NCI-H1930 (cell line): Measurements from ENCODE around the gene SDK1.
"Not testable (repeated sequence)": the region's sequence is repeated elsewhere in the genome, so short reads cannot be mapped to it uniquely, and the experiment has no call there.

Source experiments
- DNase-seq, 2 experiments: peaks; one replicate each; lab custom pipeline; 2025; lab: John Stamatoyannopoulos, UW

The SDK1 gene

GRCh38 chr7:4074994-4075393 is 773.9 kb downstream of the SDK1 start:
- no peak for DNase-seq

GRCh38 chr7:4076701-4077294 is 775.7 kb downstream of the SDK1 start:
- no peak for DNase-seq

- no peak for DNase-seq
These were observed 776.9 kb downstream of the SDK1 start for GRCh38 chr7:4077980-4078379.

- DNase-seq: no peak
These were observed 777.5 kb downstream of the SDK1 start for GRCh38 chr7:4078580-4078979.

GRCh38 chr7:4079366-4079765 is 778.3 kb downstream of the SDK1 start:
- no peak for DNase-seq

- no peak for DNase-seq
These were observed 778.9 kb downstream of the SDK1 start for GRCh38 chr7:4079956-4080355.

GRCh38 chr7:4080954-4081353 is 779.9 kb downstream of the SDK1 start:
- no peak for DNase-seq

- DNase-seq: no peak
These were observed 782.5 kb downstream of the SDK1 start for GRCh38 chr7:4083513-4083912.

GRCh38 chr7:4084271-4084670 is 783.2 kb downstream of the SDK1 start:
- no peak for DNase-seq

- no peak for DNase-seq
These were observed 785.1 kb downstream of the SDK1 start for GRCh38 chr7:4085937-4086691.

- DNase-seq: no peak
These were observed 785.7 kb downstream of the SDK1 start for GRCh38 chr7:4086723-4087122.

- no peak for DNase-seq
These were observed 790.7 kb downstream of the SDK1 start for GRCh38 chr7:4091767-4092166.

GRCh38 chr7:4093035-4093434 is 792.0 kb downstream of the SDK1 start:
- no peak for DNase-seq

GRCh38 chr7:4093483-4093882 is 792.4 kb downstream of the SDK1 start:
- no peak for DNase-seq

- DNase-seq: not testable (repeated sequence)
These were observed 793.1 kb downstream of the SDK1 start for GRCh38 chr7:4094158-4094557.

- DNase-seq: no peak
These were observed 796.1 kb downstream of the SDK1 start for GRCh38 chr7:4097001-4097609.

- no peak for DNase-seq
These were observed 797.1 kb downstream of the SDK1 start for GRCh38 chr7:4098169-4098568.

- DNase-seq: no peak
These were observed 798.6 kb downstream of the SDK1 start for GRCh38 chr7:4099651-4100050.

- no peak for DNase-seq
These were observed 799.1 kb downstream of the SDK1 start for GRCh38 chr7:4100148-4100547.

- no peak for DNase-seq
These were observed 799.6 kb downstream of the SDK1 start for GRCh38 chr7:4100691-4101090.

- DNase-seq: no peak
These were observed 801.3 kb downstream of the SDK1 start for GRCh38 chr7:4102231-4102841.

- no peak for DNase-seq
These were observed 802.5 kb downstream of the SDK1 start for GRCh38 chr7:4103352-4104091.
